Activated CD4-positive, CD25-positive, alpha-beta regulatory T cell treated with anti-CD3 and anti-CD28 coated beads, Interleukin-2, amount 50 U/mL, for 16 hours (primary cell): ENCODE measurements around the gene NEGR1.

Source experiments
- DNase-seq: peaks from one replicate; pipeline ENCODE4 v3.0.0-alpha.2; 2020; ENCODE audit warnings: low read depth, low spot score

Gene NEGR1

GRCh38 chr1:72119491-72119890 is 162.8 kb downstream of the NEGR1 start:
- DNase-seq = no peak

DNA sequence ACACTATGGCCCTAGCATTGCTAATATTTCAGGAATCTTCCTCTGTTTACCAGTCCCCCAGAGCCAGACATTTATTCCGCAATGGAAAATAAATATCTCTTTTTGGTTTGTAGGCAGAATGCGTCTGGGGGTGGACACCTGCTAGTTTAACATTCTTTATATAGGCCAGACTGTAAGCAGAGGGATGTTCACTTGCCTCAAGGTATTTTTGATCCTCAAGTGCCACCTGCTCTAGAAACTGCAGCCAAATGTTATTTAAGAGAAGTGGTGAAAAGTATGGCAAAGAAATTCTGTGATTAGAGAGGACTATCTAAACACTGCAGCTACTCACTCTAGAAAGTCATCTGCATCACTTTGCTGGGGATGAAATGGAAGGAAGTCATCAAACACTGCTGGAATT is 164.7 kb downstream of the NEGR1 start:
- no peak for DNase-seq

- no peak for DNase-seq
Observed at GRCh38 chr1:72115290-72115689, 167.0 kb downstream of the NEGR1 start.

- no peak for DNase-seq
Observed at GRCh38 chr1:72111662-72112061, 170.7 kb downstream of the NEGR1 start.

GRCh38 chr1:72109916-72110315 is 172.4 kb downstream of the NEGR1 start:
- DNase-seq = no peak

DNA sequence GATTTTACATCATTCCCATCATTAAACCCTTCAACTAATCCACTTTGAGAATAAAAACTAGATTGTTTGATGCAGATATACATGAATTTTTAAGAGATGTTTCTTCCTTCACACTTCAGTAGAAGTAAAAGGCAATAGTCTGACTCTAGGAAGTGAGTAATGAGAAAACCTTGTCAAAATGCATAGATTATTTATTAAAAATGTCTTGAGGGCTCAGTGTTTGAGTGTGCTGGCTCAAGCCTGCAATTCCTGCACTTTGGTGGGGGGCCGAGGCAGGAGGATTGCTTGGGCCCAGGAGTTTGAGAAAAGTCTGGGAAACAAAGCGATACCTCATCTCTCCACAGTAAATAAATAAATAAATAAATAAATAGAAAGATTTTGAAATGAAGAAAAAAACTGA is 177.1 kb downstream of the NEGR1 start:
- DNase-seq = no peak

- DNase-seq = no peak
Observed at GRCh38 chr1:72101840-72102632, 180.3 kb downstream of the NEGR1 start.

DNA sequence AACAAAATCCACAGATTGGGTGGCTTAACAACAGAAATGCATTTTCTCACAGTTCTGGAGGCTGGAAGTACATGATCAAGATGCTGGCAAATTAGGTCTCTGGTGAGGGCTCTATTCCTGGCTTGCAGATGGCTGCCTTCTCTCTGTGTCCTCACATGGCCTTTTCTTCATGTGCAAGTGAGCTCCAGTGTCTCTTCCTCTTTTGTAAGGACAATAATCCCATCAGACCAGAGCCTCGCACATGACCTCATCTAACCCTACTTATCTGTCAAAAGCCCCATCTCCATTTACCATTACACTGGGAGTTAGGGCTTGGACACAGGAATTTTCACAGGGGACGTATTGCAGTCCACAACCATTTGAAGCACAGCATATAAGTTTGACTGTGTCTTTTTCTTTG is 181.6 kb downstream of the NEGR1 start:
- DNase-seq = no peak

- no peak for DNase-seq
Observed at GRCh38 chr1:72097851-72098570, 184.3 kb downstream of the NEGR1 start.

- DNase-seq = no peak
Observed at GRCh38 chr1:72094209-72094608, 188.1 kb downstream of the NEGR1 start.

GRCh38 chr1:72086394-72086793 is 195.9 kb downstream of the NEGR1 start:
- no peak for DNase-seq

- DNase-seq = no peak
Observed at GRCh38 chr1:72075425-72075824, 206.9 kb downstream of the NEGR1 start.

- DNase-seq = no peak
Observed at GRCh38 chr1:72066431-72066830, 215.9 kb downstream of the NEGR1 start.

DNA sequence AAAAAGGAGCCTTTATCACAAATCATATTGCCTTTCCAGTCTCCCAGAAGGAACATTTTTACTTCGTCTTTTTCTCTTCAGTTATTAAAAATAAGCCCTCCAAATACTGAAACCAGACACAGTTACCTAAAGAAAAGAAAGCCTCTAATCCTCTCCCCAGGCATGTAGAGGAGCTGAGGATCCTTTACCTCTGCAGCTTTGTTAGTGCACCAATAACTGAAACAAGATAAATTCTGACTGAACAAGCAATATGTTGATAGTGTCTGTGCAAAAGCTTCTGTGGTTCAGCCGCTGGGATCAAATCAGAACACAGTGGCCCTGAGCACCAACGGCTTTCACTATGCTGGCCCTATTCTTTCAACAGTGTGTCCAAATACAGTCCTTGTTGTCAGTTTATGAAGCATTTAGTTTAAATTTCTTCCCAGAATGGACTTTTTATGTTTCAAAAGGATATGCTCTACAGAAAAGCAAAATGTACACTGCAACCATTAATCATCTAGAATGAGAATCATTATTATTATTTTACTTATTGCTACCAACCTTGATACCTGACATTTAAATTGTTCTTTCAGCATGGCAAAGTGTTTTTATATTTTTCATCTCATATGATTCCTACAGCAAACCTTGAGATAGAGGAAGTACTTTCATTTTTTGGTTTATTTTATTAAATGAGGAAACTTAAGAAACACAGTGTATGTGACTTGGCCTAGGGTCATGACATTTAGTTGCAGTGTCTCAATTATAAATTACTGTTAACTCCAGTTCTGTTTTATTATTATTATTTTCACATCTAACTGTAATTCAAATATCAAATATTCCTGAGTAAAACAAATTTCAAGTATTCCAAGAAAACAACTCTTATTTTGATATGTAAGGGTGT is 217.9 kb downstream of the NEGR1 start:
- no peak for DNase-seq

DNA sequence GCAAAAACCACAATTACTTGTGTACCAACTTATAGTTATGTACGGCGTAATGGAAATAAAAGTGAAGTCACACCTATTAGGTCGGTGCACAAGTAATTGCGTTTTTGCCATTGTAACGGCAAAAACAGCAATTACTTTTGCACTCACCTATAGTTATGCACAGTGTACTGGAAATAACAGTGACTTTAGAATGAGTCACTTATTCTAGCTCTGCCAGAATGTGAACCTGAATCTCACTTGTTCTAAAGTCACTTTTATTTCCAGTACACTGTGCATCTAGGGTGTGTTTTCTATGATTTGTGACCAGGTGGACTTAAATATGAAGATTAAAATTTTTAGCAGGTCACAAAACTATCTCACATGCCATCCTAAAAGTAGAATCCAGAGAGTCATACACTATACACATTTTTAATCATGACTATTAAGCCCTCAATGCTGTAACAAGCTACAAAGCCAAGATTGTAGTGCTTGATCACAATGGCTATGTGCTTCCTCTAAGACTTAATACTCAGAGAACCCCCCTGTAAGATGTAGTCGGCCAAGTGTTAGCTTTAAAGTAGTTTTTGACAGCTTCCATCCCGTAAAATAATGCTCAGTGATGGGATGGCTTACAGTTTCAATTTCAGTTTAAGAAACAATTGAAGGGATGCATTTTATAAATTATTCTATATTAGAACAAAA is 218.8 kb downstream of the NEGR1 start:
- DNase-seq = no peak

- no peak for DNase-seq
Observed at GRCh38 chr1:72062584-72062983, 219.8 kb downstream of the NEGR1 start.

- no peak for DNase-seq
Observed at GRCh38 chr1:72060466-72061245, 221.7 kb downstream of the NEGR1 start.

- DNase-seq = no peak
Observed at GRCh38 chr1:72056516-72056915, 225.8 kb downstream of the NEGR1 start.

GRCh38 chr1:72051538-72051937 is 230.8 kb downstream of the NEGR1 start:
- DNase-seq = no peak

- DNase-seq = no peak
Observed at GRCh38 chr1:72050551-72050950, 231.8 kb downstream of the NEGR1 start.
